ENCODE data around the gene GASK1A.

GASK1A gene

GRCh38 chr3:42982645-42983412, 3.7 kb downstream of the GASK1A start:
- DNase-seq (ENCODE audit: low read depth), result no peak

- no peak for DNase-seq (ENCODE audit: low read depth)
These were observed 4.8 kb downstream of the GASK1A start for GRCh38 chr3:42983927-42984326.

- DNase-seq (ENCODE audit: low read depth), result no peak
These were observed 5.6 kb downstream of the GASK1A start for GRCh38 chr3:42984701-42985100.

GRCh38 chr3:42988097-42988496, 9.0 kb downstream of the GASK1A start:
- no peak for DNase-seq (ENCODE audit: low read depth)

GRCh38 chr3:42988566-42988965, 9.5 kb downstream of the GASK1A start:
- no peak for DNase-seq (ENCODE audit: low read depth)

GRCh38 chr3:42991341-42992315, 12.5 kb downstream of the GASK1A start:
- no peak for DNase-seq (ENCODE audit: low read depth)

GRCh38 chr3:42994595-42994994, 15.5 kb downstream of the GASK1A start:
- DNase-seq (ENCODE audit: low read depth), result no peak

GRCh38 chr3:42996021-42996420, 16.9 kb downstream of the GASK1A start:
- no peak for DNase-seq (ENCODE audit: low read depth)

GRCh38 chr3:42996633-42997075, 17.5 kb downstream of the GASK1A start:
- no peak for DNase-seq (ENCODE audit: low read depth)

GRCh38 chr3:42999212-42999611, 20.1 kb downstream of the GASK1A start:
- DNase-seq (ENCODE audit: low read depth), result no peak

GRCh38 chr3:42999632-43000031, 20.5 kb downstream of the GASK1A start:
- DNase-seq (ENCODE audit: low read depth), result no peak

- no peak for DNase-seq (ENCODE audit: low read depth)
These were observed 21.3 kb downstream of the GASK1A start for GRCh38 chr3:43000387-43000786.

- DNase-seq (ENCODE audit: low read depth), result no peak
These were observed 22.0 kb downstream of the GASK1A start for GRCh38 chr3:43001094-43001553.

GRCh38 chr3:43001556-43002121, 22.5 kb downstream of the GASK1A start:
- no peak for DNase-seq (ENCODE audit: low read depth)

GRCh38 chr3:43004282-43004681, 25.2 kb downstream of the GASK1A start:
- DNase-seq (ENCODE audit: low read depth), result peak; percentile 5

- no peak for DNase-seq (ENCODE audit: low read depth)
These were observed 26.1 kb downstream of the GASK1A start for GRCh38 chr3:43005253-43005652.

GRCh38 chr3:43005981-43006380, 26.9 kb downstream of the GASK1A start:
- DNase-seq (ENCODE audit: low read depth), result no peak

GRCh38 chr3:43006825-43007224, 27.7 kb downstream of the GASK1A start:
- no peak for DNase-seq (ENCODE audit: low read depth)

- DNase-seq (ENCODE audit: low read depth), result no peak
These were observed 30.4 kb downstream of the GASK1A start for GRCh38 chr3:43009547-43009946.

GRCh38 chr3:43010638-43011037, 31.5 kb downstream of the GASK1A start:
- no peak for DNase-seq (ENCODE audit: low read depth)

GRCh38 chr3:43011638-43012037, 32.5 kb downstream of the GASK1A start:
- DNase-seq (ENCODE audit: low read depth), result no peak

- DNase-seq (ENCODE audit: low read depth), result no peak
These were observed 33.1 kb downstream of the GASK1A start for GRCh38 chr3:43012174-43012573.

- no peak for DNase-seq (ENCODE audit: low read depth)
These were observed 34.1 kb downstream of the GASK1A start for GRCh38 chr3:43013256-43013655.

All from HS-5 (cell line).